ENCODE measurements around the gene AGAP1. TPM values are rescaled to one million over a fixed set of nuclear protein-coding genes. Genes with fewer than 3 reads are reported as not detected.

AGAP1 gene
- total RNA-seq, 1 donor from 2014 or later: 36.2 TPM

- intact Hi-C loops (cut with DNase I): no loop called here
- TF ChIP-seq, protein P1, sequence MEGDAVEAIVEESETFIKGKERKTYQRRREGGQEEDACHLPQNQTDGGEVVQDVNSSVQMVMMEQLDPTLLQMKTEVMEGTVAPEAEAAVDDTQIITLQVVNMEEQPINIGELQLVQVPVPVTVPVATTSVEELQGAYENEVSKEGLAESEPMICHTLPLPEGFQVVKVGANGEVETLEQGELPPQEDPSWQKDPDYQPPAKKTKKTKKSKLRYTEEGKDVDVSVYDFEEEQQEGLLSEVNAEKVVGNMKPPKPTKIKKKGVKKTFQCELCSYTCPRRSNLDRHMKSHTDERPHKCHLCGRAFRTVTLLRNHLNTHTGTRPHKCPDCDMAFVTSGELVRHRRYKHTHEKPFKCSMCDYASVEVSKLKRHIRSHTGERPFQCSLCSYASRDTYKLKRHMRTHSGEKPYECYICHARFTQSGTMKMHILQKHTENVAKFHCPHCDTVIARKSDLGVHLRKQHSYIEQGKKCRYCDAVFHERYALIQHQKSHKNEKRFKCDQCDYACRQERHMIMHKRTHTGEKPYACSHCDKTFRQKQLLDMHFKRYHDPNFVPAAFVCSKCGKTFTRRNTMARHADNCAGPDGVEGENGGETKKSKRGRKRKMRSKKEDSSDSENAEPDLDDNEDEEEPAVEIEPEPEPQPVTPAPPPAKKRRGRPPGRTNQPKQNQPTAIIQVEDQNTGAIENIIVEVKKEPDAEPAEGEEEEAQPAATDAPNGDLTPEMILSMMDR (IDR thresholded peaks at IDR 0.05): no peak
- no peak overlapping the region for H3K4me3 ChIP-seq
- H3K27me3 ChIP-seq (ENCODE audit: low read depth): no peaks in the 10 kb centered on the region
- DNase-seq (no peak), ATAC-seq (no peak)
- H3K9me3 ChIP-seq: no peaks in the 10 kb centered on the region
- no peaks in the 10 kb centered on the region for H3K36me3 ChIP-seq
- no peak overlapping the region for H3K27ac ChIP-seq
- no peaks in the 10 kb centered on the region for H3K4me1 ChIP-seq
These were observed 460.4 kb downstream of the AGAP1 start for GRCh38 chr2:235954281-235954680.

DNA sequence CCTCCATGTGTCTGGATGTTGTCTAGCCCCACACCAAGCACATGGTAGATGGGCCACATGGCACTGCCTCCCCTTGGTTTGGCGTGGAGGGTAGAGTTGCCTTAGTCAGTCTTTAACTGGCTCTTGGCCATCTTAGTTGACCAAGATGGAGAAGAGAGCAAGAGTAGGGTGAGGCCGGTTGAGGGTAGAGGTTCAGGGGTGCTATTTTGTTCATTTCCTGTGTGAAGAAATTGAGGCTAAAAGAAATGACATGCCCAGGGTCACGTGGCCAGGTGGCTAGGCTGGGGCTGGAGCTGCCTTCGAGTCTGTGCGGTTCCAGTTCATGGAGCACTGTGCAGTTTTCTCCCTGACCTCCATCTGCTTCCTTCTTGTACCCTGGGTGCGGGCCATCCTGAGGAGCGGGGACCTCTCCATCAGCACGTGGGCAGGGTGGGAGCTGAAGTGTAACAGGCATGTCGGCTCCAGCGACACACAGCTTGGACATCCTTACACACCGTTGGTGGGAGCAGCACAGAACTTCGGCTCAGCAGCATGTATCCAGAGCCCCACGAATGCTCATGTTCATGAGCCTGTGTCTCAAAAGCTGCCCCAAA is 461.1 kb downstream of the AGAP1 start:
- TF ChIP-seq, protein P1 (IDR thresholded peaks at IDR 0.05): no peak
- DNase-seq (no peak), ATAC-seq (no peak)
- H3K4me3 ChIP-seq: no peak overlapping the region
- no peaks in the 10 kb centered on the region for H3K27me3 ChIP-seq (ENCODE audit: low read depth)
- intact Hi-C loops (cut with DNase I): no loop called here
- H3K4me1 ChIP-seq: no peaks in the 10 kb centered on the region
- H3K27ac ChIP-seq: no peak overlapping the region
- H3K36me3 ChIP-seq: no peaks in the 10 kb centered on the region
- H3K9me3 ChIP-seq: no peaks in the 10 kb centered on the region

DNA sequence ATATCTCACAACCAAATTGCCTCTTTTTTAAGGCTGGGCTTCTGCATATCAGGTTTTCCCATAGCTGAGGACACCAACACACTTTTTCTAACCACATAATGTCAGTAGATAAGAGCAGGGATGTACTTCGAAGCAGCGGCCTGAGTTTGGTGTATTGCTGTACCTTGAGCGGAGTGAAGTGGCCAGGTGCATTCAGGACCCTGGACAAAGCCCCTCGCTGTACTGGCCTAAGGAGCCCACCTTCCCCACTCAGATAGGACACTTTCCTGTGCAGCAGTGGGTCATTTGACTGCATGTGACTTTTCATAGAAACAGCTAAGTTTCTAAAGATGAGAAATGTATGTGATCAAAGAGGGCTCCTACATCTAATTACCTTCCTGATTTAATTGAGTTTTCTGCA is 461.8 kb downstream of the AGAP1 start:
- TF ChIP-seq, protein P1 (IDR thresholded peaks at IDR 0.05): no peak
- H3K4me3 ChIP-seq: no peak overlapping the region
- H3K9me3 ChIP-seq: no peaks in the 10 kb centered on the region
- no peaks in the 10 kb centered on the region for H3K27me3 ChIP-seq (ENCODE audit: low read depth)
- no peaks in the 10 kb centered on the region for H3K36me3 ChIP-seq
- no peaks in the 10 kb centered on the region for H3K4me1 ChIP-seq
- no peak for ATAC-seq
- no peak for DNase-seq
- intact Hi-C loops (cut with DNase I): no loop called here
- no peak overlapping the region for H3K27ac ChIP-seq

GRCh38 chr2:235956281-235956970 is 462.6 kb downstream of the AGAP1 start:
- ATAC-seq (no peak), DNase-seq (no peak)
- Histone ChIP-seq H3K27me3 (ENCODE audit: low read depth) (no peaks in the 10 kb centered on the region), H3K4me1 (no peaks in the 10 kb centered on the region), H3K27ac (no peak overlapping the region), H3K4me3 (no peak overlapping the region), H3K9me3 (no peaks in the 10 kb centered on the region), H3K36me3 (peaks cover 4% of the 10 kb centered on the region)
- intact Hi-C loops (cut with DNase I): no loop called here
- TF ChIP-seq, protein P1 (IDR thresholded peaks at IDR 0.05): no peak

DNA sequence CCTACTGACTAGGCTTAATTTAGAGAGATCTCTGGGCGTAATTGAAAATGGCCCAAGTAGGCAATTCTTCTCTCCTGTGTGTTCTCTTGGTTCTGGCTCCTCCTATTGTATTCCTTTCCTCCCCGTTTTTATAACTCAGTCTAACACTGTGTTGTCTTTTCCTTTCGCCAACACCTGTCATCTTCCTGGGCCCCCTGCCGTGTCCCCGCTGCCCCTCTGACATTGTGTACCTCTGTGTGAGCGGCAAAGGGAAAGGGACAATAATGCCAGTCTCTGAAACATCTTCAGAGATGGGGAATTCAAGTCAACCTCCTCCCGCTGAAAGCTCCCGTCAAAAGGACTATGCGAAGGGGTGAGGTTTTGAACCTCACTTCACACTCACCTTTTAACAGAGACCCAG is 463.4 kb downstream of the AGAP1 start:
- Histone ChIP-seq H3K4me3 (no peak overlapping the region), H3K36me3 (peaks cover 4% of the 10 kb centered on the region), H3K9me3 (no peaks in the 10 kb centered on the region), H3K27me3 (ENCODE audit: low read depth) (no peaks in the 10 kb centered on the region), H3K27ac (no peak overlapping the region), H3K4me1 (no peaks in the 10 kb centered on the region)
- DNase-seq (no peak), ATAC-seq (no peak)
- intact Hi-C loops (cut with DNase I): no loop called here
- TF ChIP-seq, protein P1 (IDR thresholded peaks at IDR 0.05): no peak

Data from lower lobe of right lung (tissue), 2 donors.